NT2/D1 (cell line): ENCODE data around the gene TRIM43B.
"Not testable (repeated sequence)": the region's sequence is repeated elsewhere in the genome, so short reads cannot be mapped to it uniquely, and the experiment has no call there.

Experiments
- SUZ12 ChIP-seq: IDR thresholded peaks from 2 replicates; pipeline ENCODE4 v1.6.1; 2011; ENCODE audit not compliant: insufficient read length, insufficient read depth; ENCODE audit errors: extremely low read depth
- YY1 ChIP-seq: IDR thresholded peaks from 2 replicates; pipeline ENCODE4 v1.6.1; 2011; ENCODE audit not compliant: insufficient read length, insufficient read depth
- ZNF274 ChIP-seq: IDR thresholded peaks from 2 replicates; pipeline ENCODE4 v1.6.1; 2011; ENCODE audit warnings: mild to moderate bottlenecking, low read depth, low read length

DNA sequence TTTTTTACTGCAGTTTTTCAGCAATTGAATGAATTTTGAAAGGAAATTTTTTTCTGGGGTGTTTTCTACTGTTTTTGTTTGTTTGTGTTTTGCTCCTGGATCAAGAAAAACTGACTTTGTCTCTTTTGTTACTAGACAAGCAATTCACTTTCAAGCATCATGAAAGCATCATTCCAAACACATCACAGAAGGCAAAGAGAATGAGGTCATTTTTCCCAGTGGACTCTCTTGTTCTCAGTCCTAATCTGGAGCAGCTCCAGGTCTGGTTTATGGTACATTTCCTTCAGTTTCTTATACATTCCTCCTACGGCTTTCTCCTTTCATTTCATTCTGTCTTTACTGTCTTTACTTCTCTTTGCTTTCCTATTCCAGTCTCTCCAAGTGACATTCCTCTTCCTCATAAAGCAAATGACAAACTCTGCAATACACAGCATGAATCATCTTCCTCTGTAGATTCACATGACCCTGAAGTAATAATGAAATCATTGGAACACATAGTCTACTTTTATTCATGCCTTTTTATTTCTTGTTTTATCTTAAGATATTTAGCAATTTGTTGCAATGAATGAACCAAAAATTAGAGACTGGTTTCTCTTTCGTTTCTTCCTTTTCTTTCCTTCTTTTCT, 42.0 kb downstream of the TRIM43B start:
- TF ChIP-seq ZNF274, YY1, SUZ12: not testable (repeated sequence)
